ENCODE data around the gene CARMIL1. TPM values are rescaled to one million over a fixed set of nuclear protein-coding genes. Genes with fewer than 3 reads are reported as not detected.

Gene CARMIL1
- total RNA-seq, 2 experiments from 2014 or later, result 3.6 to 4.1 TPM

GRCh38 chr6:25665455-25665854, 386.3 kb downstream of the CARMIL1 start:
- H3K36me3 Mint-ChIP-seq (ENCODE audit: low read depth), result no peaks in the 10 kb centered on the region
- ATAC-seq (no peak), DNase-seq (no peak)
- peaks cover 24% of the 10 kb centered on the region for H3K27me3 Mint-ChIP-seq
- intact Hi-C loops (cut with micrococcal nuclease), result no loop called here
- ChIA-PET CTCF (no interaction called here), POLR2A (no interaction called here)
- no peaks in the 10 kb centered on the region for H3K9me3 Mint-ChIP-seq
- H3K27ac Mint-ChIP-seq, result no peak overlapping the region
- H3K4me1 Mint-ChIP-seq (ENCODE audit: low read depth), result no peaks in the 10 kb centered on the region
- H3K4me3 Mint-ChIP-seq, result no peak overlapping the region
- no peak for TF ChIP-seq CTCF (IDR thresholded peaks at IDR 0.05)

- Mint-ChIP-seq H3K27me3 (peaks cover 16% of the 10 kb centered on the region), H3K27ac (no peak overlapping the region), H3K9me3 (no peaks in the 10 kb centered on the region), H3K4me3 (no peak overlapping the region), H3K36me3 (ENCODE audit: low read depth) (no peaks in the 10 kb centered on the region), H3K4me1 (ENCODE audit: low read depth) (no peaks in the 10 kb centered on the region)
- ChIA-PET CTCF (interaction anchor here (1.2 to 1.4 kb wide), 2 partner anchors 14 to 31 kb away, joined by 3 read pairs; no protein-coding TSS in a partner anchor), POLR2A (no interaction called here)
- ATAC-seq, result no peak
- intact Hi-C loops (cut with micrococcal nuclease), result no loop called here
- TF ChIP-seq CTCF (IDR thresholded peaks at IDR 0.05), result no peak
- DNase-seq, result no peak
Measured at GRCh38 chr6:25669413-25669812, 390.2 kb downstream of the CARMIL1 start.

Data from activated CD8-positive, alpha-beta T cell treated with anti-CD3 and anti-CD28 coated beads for 36 hours (primary cell).